ENCODE results near the gene ZNF580. TPM values are rescaled to one million over a fixed set of nuclear protein-coding genes. Genes with fewer than 3 reads are reported as not detected.
A peak's percentile ranks its signal among the peaks of the same experiment; 100 is the strongest.

ZNF580 gene
- total and polyA plus RNA-seq, 9 donors: 14.5 to 70.6 (median 59.4) TPM

DNA sequence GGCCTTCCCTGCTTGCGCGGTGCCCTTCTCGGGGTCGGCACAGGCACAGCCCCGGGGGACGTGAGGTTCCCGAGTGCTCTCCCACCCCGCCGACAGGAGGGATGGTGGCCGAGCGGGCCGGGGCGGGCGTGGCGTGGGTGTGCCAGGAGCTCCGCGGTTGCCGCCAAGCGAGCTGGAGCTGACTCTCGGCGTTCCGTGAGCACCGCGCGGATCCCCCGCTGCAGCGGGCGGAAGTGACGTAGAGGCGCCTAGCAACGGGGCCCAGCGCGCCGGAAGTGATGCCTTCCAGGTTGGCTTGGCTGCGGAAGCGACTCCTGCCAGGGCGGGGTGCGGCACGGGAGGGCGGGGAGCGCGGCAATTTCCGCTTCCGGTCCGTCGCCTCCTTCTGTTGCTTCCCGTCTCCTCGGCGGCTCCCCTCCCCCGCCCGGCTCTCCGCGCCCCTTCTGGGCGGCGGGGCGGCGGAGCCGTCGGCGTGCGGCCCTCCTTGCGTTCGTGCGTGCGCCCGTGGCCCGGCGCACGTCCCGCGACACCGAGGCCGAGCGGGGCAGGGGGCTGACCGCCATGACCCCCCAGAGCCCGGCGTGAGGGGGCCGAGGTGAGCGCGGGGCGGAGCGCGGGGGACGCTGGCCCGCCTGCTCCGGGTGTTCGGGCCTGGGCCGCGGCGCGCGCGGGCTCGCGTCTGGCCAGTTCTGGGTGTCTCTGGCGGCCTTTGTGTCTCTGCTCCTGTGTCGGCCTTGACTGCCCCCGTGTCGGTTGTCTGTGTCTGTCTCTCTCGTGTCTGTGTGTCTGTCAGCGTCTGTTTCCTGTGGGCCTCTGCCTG, 34.2 kb downstream of the ZNF580 start, which contains the start of gene EPN1:
TSS of gene EPN1 (plus strand) at position 386 of the 820 bp plus-strand sequence. CDS start 3,402 bp downstream, outside the sequence.
- H3K27me3 ChIP-seq: no peaks in the 10 kb centered on the region
- TF ChIP-seq POLR2A (IDR thresholded peaks at IDR 0.05) (peak; percentile 51), CTCF (IDR thresholded peaks at IDR 0.05) (no peak), EP300 (IDR thresholded peaks at IDR 0.05) (no peak)
- peak within 1 kb of the TSS; percentile 71 for H3K4me3 ChIP-seq
- intact Hi-C loops (cut with DNase I): loop anchor here in 2 of 4 donors (10.0 kb wide), 2 partner anchors 560 to 1470 kb away; partner anchors contain the start of genes PPP1R12C (in 1 of the 2) and RPS9 (in 1 of the 2)
- WGBS, 3 donors: 0 to 1% (median 1%) methylated on average over 51 to 96 of the region's 101 CpGs
- H3K9me3 ChIP-seq: no peaks in the 10 kb centered on the region
- DNase-seq: peak; percentile 97 to 98 (median 97)
- peaks cover 12% of the 10 kb centered on the region for H3K4me1 ChIP-seq (ENCODE audit: insufficient read depth)
- no peaks in the 10 kb centered on the region for H3K36me3 ChIP-seq
- H3K27ac ChIP-seq: peak within 1 kb of the TSS; percentile 69 to 83

- intact Hi-C loops (cut with DNase I): loop anchor here in 2 of 4 donors (10.0 kb wide), 2 partner anchors 561 to 1471 kb away; partner anchors contain the start of genes PPP1R12C (in 1 of the 2) and RPS9 (in 1 of the 2)
- H3K27ac ChIP-seq: peak overlapping the region; percentile 69 to 83
- H3K27me3 ChIP-seq: no peaks in the 10 kb centered on the region
- WGBS, 3 donors: 3 to 9% (median 3%) methylated on average over 16 of the region's 16 CpGs
- DNase-seq: no peak
- H3K36me3 ChIP-seq: no peaks in the 10 kb centered on the region
- no peak for TF ChIP-seq EP300 (IDR thresholded peaks at IDR 0.05)
- TF ChIP-seq POLR2A (IDR thresholded peaks at IDR 0.05): no peak
- no peak for TF ChIP-seq CTCF (IDR thresholded peaks at IDR 0.05)
- H3K4me1 ChIP-seq (ENCODE audit: insufficient read depth): peaks cover 19% of the 10 kb centered on the region
- peak overlapping the region; percentile 71 for H3K4me3 ChIP-seq
- no peaks in the 10 kb centered on the region for H3K9me3 ChIP-seq
These were observed 35.0 kb downstream of the ZNF580 start for GRCh38 chr19:55675661-55676354.

DNA sequence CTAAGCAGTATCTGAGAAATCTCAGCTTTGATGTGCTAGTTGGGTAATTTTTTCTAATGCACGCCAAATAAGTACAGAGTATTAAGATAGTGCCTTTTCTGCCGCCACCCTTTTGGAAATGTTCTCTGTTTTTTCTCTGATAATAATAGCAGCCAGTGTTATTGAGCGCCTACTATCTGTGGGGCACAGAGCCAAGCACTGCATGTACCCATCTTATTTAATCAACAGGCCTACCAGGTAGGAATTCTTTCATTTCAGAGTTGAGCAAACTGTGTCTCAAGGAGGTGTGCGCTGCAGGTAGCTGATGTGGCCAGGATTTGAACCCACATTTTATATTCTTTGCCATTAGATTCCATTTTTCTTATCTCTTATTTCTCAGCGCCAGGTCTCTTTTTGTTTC, 35.6 kb downstream of the ZNF580 start:
- no peaks in the 10 kb centered on the region for H3K36me3 ChIP-seq
- 24 to 35% (median 25%) methylated on average over 5 of the region's 5 CpGs for WGBS, 3 donors
- H3K27ac ChIP-seq: no peak overlapping the region

More for the DNA sequence above, 35.6 kb downstream of the ZNF580 start:
- peak in 1 of 5 donors; percentile 39 for DNase-seq
- intact Hi-C loops (cut with DNase I): loop anchor here in 2 of 4 donors (10.0 kb wide), 2 partner anchors 562 to 1472 kb away; partner anchors contain the start of genes PPP1R12C (in 1 of the 2) and RPS9 (in 1 of the 2)
- peaks cover 24% of the 10 kb centered on the region for H3K4me1 ChIP-seq (ENCODE audit: insufficient read depth)
- peak overlapping the region; percentile 71 for H3K4me3 ChIP-seq
- H3K27me3 ChIP-seq: no peaks in the 10 kb centered on the region
- H3K9me3 ChIP-seq: no peaks in the 10 kb centered on the region
- no peak for TF ChIP-seq EP300 (IDR thresholded peaks at IDR 0.05)
- no peak for TF ChIP-seq CTCF (IDR thresholded peaks at IDR 0.05)
- TF ChIP-seq POLR2A (IDR thresholded peaks at IDR 0.05): no peak

Measured in ovary (tissue), 9 donors.